SK-N-SH (cell line): ENCODE measurements around the gene NKIRAS1. TPM values are rescaled to one million over a fixed set of nuclear protein-coding genes. Genes with fewer than 3 reads are reported as not detected.
A peak's percentile ranks its signal among the peaks of the same experiment; 100 is the strongest.

Experiments used
- CTCF ChIA-PET: fragments of 300-600, 350-600 bp; formaldehyde crosslinking; extraction: SDS; loops from one replicate; lab custom pipeline; 2021; lab: Yijun Ruan, JAX
- POLR2A ChIA-PET: fragments of 350-600 bp; sonication (Branson Sonifier 250); formaldehyde crosslinking; extraction: SDS; loops from one replicate; lab custom pipeline; 2020; ENCODE audit warnings: antibody characterized with exemption, inconsistent platforms; lab: Yijun Ruan, JAX
- DNase-seq: peaks from one replicate; pipeline ENCODE4 v3.0.0; 2012
- H2AFZ ChIP-seq: fragments of 200-600 bp; sonication (generic); 2 replicates; pipeline ENCODE4 v1.8.1; 2016; ENCODE audit warnings: antibody characterized with exemption, mild to moderate bottlenecking, low read depth
- H3F3A ChIP-seq: fragments of 200-600 bp; sonication (generic); replicated peaks from 2 replicates; pipeline ENCODE3; 2016; ENCODE audit warnings: antibody characterized with exemption, mild to moderate bottlenecking; ENCODE audit not compliant: insufficient read depth
- H3K27ac ChIP-seq, 2 experiments: fragments of 200-500 bp in 1 of 2; fragments of 200-600 bp in 1 of 2; sonication (Bioruptor generic) in 1 of 2; sonication (generic), shearing (Covaris generic) in 1 of 2; 2 replicates each; pipeline versions ENCODE4 v1.5.1 to v1.6.1; 2014 to 2016; ENCODE audit warnings: low read depth in 2 of 2, inconsistent platforms in 1 of 2, low read length in 1 of 2, mild to moderate bottlenecking in 1 of 2, mixed read lengths in 1 of 2
- H3K27me3 ChIP-seq: fragments of 200-600 bp; sonication (generic), shearing (Covaris generic); 2 replicates; pipeline ENCODE4 v1.6.1; 2016; ENCODE audit warnings: mixed run types; ENCODE audit not compliant: insufficient read depth
- H3K36me3 ChIP-seq, 2 experiments: fragments of 200-500 bp in 1 of 2; fragments of 200-600 bp in 1 of 2; sonication (Bioruptor generic) in 1 of 2; sonication (generic) in 1 of 2; replicated peaks in 1 of 2; 2 replicates each; pipeline versions ENCODE3 to v1.5.1; 2014 to 2016; ENCODE audit warnings: low read length in 1 of 2, mild to moderate bottlenecking in 1 of 2; ENCODE audit not compliant: insufficient read depth in 2 of 2, control insufficient read depth in 1 of 2
- H3K4me1 ChIP-seq, 2 experiments: fragments of 200-500 bp in 1 of 2; fragments of 200-600 bp in 1 of 2; sonication (Bioruptor generic) in 1 of 2; sonication (generic), shearing (Covaris generic) in 1 of 2; 2 replicates each; pipeline versions ENCODE4 v1.5.1 to v1.6.1; 2014 to 2016; ENCODE audit warnings: low read depth in 1 of 2, low read length in 1 of 2, mixed run types in 1 of 2; ENCODE audit not compliant: insufficient read depth in 2 of 2, control insufficient read depth in 1 of 2
- H3K4me2 ChIP-seq: fragments of 200-600 bp; sonication (generic), shearing (Covaris generic); 2 replicates; pipeline ENCODE4 v1.6.1; 2017; ENCODE audit warnings: mixed run types
- H3K4me3 ChIP-seq, 2 experiments: fragments of 200-500 bp in 1 of 2; fragments of 200-600 bp in 1 of 2; sonication (Bioruptor generic) in 1 of 2; sonication (generic), shearing (Covaris generic) in 1 of 2; 2 replicates each; pipeline versions ENCODE4 v1.5.1 to v1.8.1; 2014 to 2016; ENCODE audit warnings: low read depth in 2 of 2, inconsistent platforms in 1 of 2, low read length in 1 of 2, mild to moderate bottlenecking in 1 of 2, mixed read lengths in 1 of 2, moderate library complexity in 1 of 2
- H3K79me2 ChIP-seq: fragments of 200-600 bp; sonication (generic); 2 replicates; pipeline ENCODE4 v1.8.1; 2017; ENCODE audit warnings: mild to moderate bottlenecking; ENCODE audit not compliant: insufficient read depth
- H3K9ac ChIP-seq: fragments of 200-600 bp; sonication (generic); 2 replicates; pipeline ENCODE4 v1.6.1; 2017; ENCODE audit warnings: mixed run types
- H3K9me2 ChIP-seq: fragments of 200-600 bp; sonication (generic); 2 replicates; pipeline ENCODE4 v1.6.1; 2017; ENCODE audit warnings: mixed run types
- H3K9me3 ChIP-seq: fragments of 200-600 bp; sonication (generic); 2 replicates; pipeline ENCODE4 v1.6.1; 2017; ENCODE audit warnings: mixed run types, mild to moderate bottlenecking, moderate library complexity
- H4K20me1 ChIP-seq: fragments of 200-600 bp; sonication (generic); 2 replicates; pipeline ENCODE4 v1.6.1; 2017; ENCODE audit warnings: mild to moderate bottlenecking, mixed run types; ENCODE audit not compliant: insufficient read depth
- CHD2 ChIP-seq: fragments of 150-350 bp; IDR thresholded peaks from 2 replicates; pipeline ENCODE4 v1.6.1; 2018; ENCODE audit warnings: low read length; ENCODE audit not compliant: partially characterized antibody
- ELF1 ChIP-seq: IDR thresholded peaks from 2 replicates; pipeline ENCODE4 v1.4.0; 2012
- FOSL2 ChIP-seq: IDR thresholded peaks from 2 replicates; pipeline ENCODE4 v1.4.0; 2012; ENCODE audit warnings: low read depth, mild to moderate bottlenecking, moderate library complexity, borderline replicate concordance
- MXI1 ChIP-seq: IDR thresholded peaks from 2 replicates; pipeline ENCODE4 v1.6.1; 2012; ENCODE audit warnings: mild to moderate bottlenecking, low read depth, low read length, improper control_type of control experiment
- NFIC ChIP-seq: IDR thresholded peaks from 2 replicates; pipeline ENCODE4 v1.4.0; 2012; ENCODE audit warnings: borderline replicate concordance
- POLR2AphosphoS5 ChIP-seq: IDR thresholded peaks from 2 replicates; pipeline ENCODE4 v1.6.1; 2012; ENCODE audit warnings: low read depth, low read length
- RAD21 ChIP-seq: IDR thresholded peaks from 2 replicates; pipeline ENCODE4 v1.6.1; 2012; ENCODE audit warnings: mild to moderate bottlenecking, low read length
- RCOR1 ChIP-seq: fragments of 150-350 bp; IDR thresholded peaks from 2 replicates; pipeline ENCODE4 v1.6.1; 2017; ENCODE audit warnings: antibody characterized with exemption, low read length
- SMC3 ChIP-seq: IDR thresholded peaks from 2 replicates; pipeline ENCODE4 v1.6.1; 2012; ENCODE audit warnings: low read depth, low read length, improper control_type of control experiment
- TCF12 ChIP-seq: IDR thresholded peaks from 2 replicates; pipeline ENCODE4 v1.4.0; 2012
- TEAD4 ChIP-seq: IDR thresholded peaks from 2 replicates; pipeline ENCODE4 v1.4.0; 2012; ENCODE audit warnings: mild to moderate bottlenecking, borderline replicate concordance; ENCODE audit not compliant: insufficient read depth
- YY1 ChIP-seq: IDR thresholded peaks from 2 replicates; pipeline ENCODE4 v1.4.0; 2012; ENCODE audit warnings: low read depth, mild to moderate bottlenecking
- WGBS: methylation state at CpG from one replicate; pipeline ENCODE4 v1.1.6; 2017; ENCODE audit warnings: low lambda C conversion rate; 5-methylcytosine and 5-hydroxymethylcytosine counted together
- polyA plus RNA-seq, 3 experiments: library from polyadenylated mRNA; depleted of rRNA; stranded (reverse); fragments of >200 nt; gene quantifications; 2 replicates each; pipeline ENCODE4 v1.2.3, GENCODE V29; 2012
- TF ChIP-seq, protein P1 (sequence below): IDR thresholded peaks from 2 replicates; pipeline ENCODE4 v1.4.0; 2012; ENCODE audit warnings: low read depth, borderline replicate concordance
- TF ChIP-seq, protein P2 (sequence below): IDR thresholded peaks from 2 replicates; pipeline ENCODE4 v1.4.0; 2012; ENCODE audit warnings: low read depth, borderline replicate concordance
- TF ChIP-seq, protein P3 (sequence below): fragments of 200-600 bp; sonication (generic); IDR thresholded peaks from 2 replicates; pipeline ENCODE4 v1.6.1; 2017; ENCODE audit warnings: antibody characterized with exemption, mild to moderate bottlenecking, moderate library complexity
- TF ChIP-seq, protein P4 (sequence below): IDR thresholded peaks from 2 replicates; pipeline ENCODE4 v1.6.1; 2012; ENCODE audit warnings: mild to moderate bottlenecking, low read depth, low read length, moderate library complexity

NKIRAS1 gene
- polyA plus RNA-seq, 1 of the 3 experiments (the other 2 are of a cell fraction): 8.1 TPM

DNA sequence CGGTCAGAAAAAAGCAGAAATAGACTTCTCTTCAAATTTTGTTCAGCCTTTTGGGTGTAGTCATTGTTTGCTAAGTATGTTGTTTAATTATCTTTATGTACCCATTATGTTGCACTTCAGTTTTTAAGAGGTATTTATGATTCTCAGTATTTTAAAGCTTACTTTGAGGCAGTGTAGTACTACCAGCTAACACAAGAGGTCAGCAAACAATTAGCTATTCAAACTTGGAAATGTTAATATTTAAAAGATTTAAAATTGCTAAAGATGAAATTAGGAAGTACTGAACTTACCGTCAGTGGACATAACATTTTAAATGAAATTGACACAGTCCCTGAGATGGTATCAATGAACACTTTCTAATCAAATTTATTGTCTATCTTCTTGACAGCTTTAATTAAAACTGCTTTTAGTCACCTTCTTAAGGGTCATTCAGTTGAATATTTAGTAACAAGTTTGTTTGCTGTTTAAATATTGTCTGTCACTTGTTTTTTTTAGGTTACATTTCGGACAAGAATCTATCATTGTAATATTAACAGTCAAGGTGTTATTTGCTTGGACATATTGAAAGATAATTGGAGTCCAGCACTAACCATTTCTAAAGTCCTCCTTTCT is 28.1 kb downstream of the NKIRAS1 start:
- Histone ChIP-seq H3K9ac (no peak overlapping the region), H3K36me3 (peaks cover 40 to 61% of the 10 kb centered on the region in 2 experiments), H3K79me2 (peaks cover 16% of the 10 kb centered on the region; the same call in 1 of the 2 replicates), H3K9me3 (no peaks in the 10 kb centered on the region), H2AFZ (no peak overlapping the region), H3K4me2 (no peak overlapping the region), H3K4me1 (no peaks in the 10 kb centered on the region; a peak in 2 of 4 replicates), H4K20me1 (peaks cover 28% of the 10 kb centered on the region), H3K27me3 (no peaks in the 10 kb centered on the region), H3K4me3 (no peak overlapping the region; a peak in 1 of 4 replicates), H3K9me2 (no peaks in the 10 kb centered on the region), H3F3A (peaks cover 3% of the 10 kb centered on the region), H3K27ac (no peak overlapping the region; a peak in 1 of 4 replicates)
- ChIA-PET POLR2A (interaction anchor here (1.9 kb wide), 1 partner anchor 28 kb away, joined by 10 read pairs; the partner anchor contains the start of genes NKIRAS1 and RPL15), CTCF (interaction anchor here (0.5 to 2.3 kb wide), 35 partner anchors 9 to 795 kb away, joined by 3 to 20 read pairs (median 4); partner anchors contain the start of genes NKIRAS1 and RPL15)
- WGBS: 51% methylated on average over 3 of the region's 3 CpGs
- no peak for DNase-seq
- TF ChIP-seq, protein P1, sequence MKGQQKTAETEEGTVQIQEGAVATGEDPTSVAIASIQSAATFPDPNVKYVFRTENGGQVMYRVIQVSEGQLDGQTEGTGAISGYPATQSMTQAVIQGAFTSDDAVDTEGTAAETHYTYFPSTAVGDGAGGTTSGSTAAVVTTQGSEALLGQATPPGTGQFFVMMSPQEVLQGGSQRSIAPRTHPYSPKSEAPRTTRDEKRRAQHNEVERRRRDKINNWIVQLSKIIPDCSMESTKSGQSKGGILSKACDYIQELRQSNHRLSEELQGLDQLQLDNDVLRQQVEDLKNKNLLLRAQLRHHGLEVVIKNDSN: no peak
- TF ChIP-seq FOSL2: no peak
- TF ChIP-seq, protein P2, sequence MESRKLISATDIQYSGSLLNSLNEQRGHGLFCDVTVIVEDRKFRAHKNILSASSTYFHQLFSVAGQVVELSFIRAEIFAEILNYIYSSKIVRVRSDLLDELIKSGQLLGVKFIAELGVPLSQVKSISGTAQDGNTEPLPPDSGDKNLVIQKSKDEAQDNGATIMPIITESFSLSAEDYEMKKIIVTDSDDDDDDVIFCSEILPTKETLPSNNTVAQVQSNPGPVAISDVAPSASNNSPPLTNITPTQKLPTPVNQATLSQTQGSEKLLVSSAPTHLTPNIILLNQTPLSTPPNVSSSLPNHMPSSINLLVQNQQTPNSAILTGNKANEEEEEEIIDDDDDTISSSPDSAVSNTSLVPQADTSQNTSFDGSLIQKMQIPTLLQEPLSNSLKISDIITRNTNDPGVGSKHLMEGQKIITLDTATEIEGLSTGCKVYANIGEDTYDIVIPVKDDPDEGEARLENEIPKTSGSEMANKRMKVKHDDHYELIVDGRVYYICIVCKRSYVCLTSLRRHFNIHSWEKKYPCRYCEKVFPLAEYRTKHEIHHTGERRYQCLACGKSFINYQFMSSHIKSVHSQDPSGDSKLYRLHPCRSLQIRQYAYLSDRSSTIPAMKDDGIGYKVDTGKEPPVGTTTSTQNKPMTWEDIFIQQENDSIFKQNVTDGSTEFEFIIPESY: no peak
- TF ChIP-seq MXI1: no peak
- no peak for TF ChIP-seq TEAD4
- peak; percentile 44; the same call in 1 of the 2 replicates for TF ChIP-seq SMC3
- peak; percentile 73 for TF ChIP-seq RAD21
- TF ChIP-seq, protein P3, sequence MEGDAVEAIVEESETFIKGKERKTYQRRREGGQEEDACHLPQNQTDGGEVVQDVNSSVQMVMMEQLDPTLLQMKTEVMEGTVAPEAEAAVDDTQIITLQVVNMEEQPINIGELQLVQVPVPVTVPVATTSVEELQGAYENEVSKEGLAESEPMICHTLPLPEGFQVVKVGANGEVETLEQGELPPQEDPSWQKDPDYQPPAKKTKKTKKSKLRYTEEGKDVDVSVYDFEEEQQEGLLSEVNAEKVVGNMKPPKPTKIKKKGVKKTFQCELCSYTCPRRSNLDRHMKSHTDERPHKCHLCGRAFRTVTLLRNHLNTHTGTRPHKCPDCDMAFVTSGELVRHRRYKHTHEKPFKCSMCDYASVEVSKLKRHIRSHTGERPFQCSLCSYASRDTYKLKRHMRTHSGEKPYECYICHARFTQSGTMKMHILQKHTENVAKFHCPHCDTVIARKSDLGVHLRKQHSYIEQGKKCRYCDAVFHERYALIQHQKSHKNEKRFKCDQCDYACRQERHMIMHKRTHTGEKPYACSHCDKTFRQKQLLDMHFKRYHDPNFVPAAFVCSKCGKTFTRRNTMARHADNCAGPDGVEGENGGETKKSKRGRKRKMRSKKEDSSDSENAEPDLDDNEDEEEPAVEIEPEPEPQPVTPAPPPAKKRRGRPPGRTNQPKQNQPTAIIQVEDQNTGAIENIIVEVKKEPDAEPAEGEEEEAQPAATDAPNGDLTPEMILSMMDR: peak; percentile 93
- TF ChIP-seq RCOR1: no peak
- no peak for TF ChIP-seq YY1

DNA sequence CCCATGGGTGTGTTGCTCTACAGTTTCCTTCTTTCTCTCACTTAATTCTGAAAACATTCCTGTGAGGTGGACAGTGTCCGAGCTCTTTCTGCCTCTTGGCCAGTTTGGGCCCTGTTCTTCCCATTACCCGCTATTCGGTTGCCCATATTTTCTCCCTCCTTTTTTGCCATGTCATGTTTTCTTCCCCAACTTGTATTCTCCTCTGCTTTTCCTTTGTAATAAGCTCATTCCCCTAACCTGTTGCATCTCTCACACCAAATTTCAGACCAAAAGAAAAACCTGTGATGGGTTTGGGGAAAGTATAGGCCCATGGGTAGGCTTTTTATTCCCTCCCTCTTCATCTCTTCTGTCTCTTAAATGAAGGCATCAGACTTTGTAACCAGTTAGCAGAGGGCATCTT is 30.5 kb downstream of the NKIRAS1 start:
- H3K27ac ChIP-seq: no peak overlapping the region
- H3F3A ChIP-seq: no peaks in the 10 kb centered on the region
- no peak overlapping the region for H3K4me2 ChIP-seq
- H3K9ac ChIP-seq: no peak overlapping the region
- H3K27me3 ChIP-seq: no peaks in the 10 kb centered on the region
- H2AFZ ChIP-seq: no peak overlapping the region
- no peaks in the 10 kb centered on the region for H3K9me2 ChIP-seq
- WGBS: 91% methylated on average over 3 of the region's 3 CpGs
- peaks cover 28% of the 10 kb centered on the region for H4K20me1 ChIP-seq
- no peak overlapping the region for H3K4me3 ChIP-seq
- H3K79me2 ChIP-seq: peaks cover 22% of the 10 kb centered on the region; the same call in 1 of the 2 replicates
- H3K4me1 ChIP-seq: no peaks in the 10 kb centered on the region; a peak in 2 of 4 replicates
- CTCF ChIA-PET: no interaction called here
- POLR2A ChIA-PET: interaction anchor here (1.0 kb wide), 1 partner anchor 30 kb away, joined by 4 read pairs; the partner anchor contains the start of genes NKIRAS1 and RPL15
- no peaks in the 10 kb centered on the region for H3K9me3 ChIP-seq
- DNase-seq: no peak
- peaks cover 27 to 45% of the 10 kb centered on the region in 2 experiments for H3K36me3 ChIP-seq
- TF ChIP-seq POLR2AphosphoS5 (no peak), NFIC (no peak), SMC3 (no peak), ELF1 (no peak), TCF12 (no peak), CHD2 (no peak), TEAD4 (no peak)
- TF ChIP-seq, protein P3: no peak
- TF ChIP-seq, protein P4, sequence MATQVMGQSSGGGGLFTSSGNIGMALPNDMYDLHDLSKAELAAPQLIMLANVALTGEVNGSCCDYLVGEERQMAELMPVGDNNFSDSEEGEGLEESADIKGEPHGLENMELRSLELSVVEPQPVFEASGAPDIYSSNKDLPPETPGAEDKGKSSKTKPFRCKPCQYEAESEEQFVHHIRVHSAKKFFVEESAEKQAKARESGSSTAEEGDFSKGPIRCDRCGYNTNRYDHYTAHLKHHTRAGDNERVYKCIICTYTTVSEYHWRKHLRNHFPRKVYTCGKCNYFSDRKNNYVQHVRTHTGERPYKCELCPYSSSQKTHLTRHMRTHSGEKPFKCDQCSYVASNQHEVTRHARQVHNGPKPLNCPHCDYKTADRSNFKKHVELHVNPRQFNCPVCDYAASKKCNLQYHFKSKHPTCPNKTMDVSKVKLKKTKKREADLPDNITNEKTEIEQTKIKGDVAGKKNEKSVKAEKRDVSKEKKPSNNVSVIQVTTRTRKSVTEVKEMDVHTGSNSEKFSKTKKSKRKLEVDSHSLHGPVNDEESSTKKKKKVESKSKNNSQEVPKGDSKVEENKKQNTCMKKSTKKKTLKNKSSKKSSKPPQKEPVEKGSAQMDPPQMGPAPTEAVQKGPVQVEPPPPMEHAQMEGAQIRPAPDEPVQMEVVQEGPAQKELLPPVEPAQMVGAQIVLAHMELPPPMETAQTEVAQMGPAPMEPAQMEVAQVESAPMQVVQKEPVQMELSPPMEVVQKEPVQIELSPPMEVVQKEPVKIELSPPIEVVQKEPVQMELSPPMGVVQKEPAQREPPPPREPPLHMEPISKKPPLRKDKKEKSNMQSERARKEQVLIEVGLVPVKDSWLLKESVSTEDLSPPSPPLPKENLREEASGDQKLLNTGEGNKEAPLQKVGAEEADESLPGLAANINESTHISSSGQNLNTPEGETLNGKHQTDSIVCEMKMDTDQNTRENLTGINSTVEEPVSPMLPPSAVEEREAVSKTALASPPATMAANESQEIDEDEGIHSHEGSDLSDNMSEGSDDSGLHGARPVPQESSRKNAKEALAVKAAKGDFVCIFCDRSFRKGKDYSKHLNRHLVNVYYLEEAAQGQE: no peak
